ENCODE measurements around the gene TRMT1L.

DNA sequence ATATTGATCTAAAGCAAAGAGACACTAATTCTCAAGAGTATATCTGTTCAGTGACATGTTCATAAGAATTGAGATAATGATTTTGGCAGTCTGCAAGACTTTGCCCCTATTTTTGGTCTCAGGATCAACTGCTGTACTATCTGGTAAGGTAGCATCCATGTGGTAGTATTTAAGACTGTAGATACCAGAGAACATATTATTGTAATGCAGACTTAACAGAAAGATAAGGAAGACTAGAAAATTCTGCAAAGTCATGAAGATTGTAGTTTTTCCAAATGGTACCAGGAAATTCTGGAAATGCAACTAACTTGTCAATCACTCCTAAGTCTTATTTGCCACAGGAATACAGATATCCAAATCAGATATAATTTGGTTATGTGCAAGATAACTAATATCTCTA lies 76.3 kb downstream of the TRMT1L start:
- TF ChIP-seq, protein P1, sequence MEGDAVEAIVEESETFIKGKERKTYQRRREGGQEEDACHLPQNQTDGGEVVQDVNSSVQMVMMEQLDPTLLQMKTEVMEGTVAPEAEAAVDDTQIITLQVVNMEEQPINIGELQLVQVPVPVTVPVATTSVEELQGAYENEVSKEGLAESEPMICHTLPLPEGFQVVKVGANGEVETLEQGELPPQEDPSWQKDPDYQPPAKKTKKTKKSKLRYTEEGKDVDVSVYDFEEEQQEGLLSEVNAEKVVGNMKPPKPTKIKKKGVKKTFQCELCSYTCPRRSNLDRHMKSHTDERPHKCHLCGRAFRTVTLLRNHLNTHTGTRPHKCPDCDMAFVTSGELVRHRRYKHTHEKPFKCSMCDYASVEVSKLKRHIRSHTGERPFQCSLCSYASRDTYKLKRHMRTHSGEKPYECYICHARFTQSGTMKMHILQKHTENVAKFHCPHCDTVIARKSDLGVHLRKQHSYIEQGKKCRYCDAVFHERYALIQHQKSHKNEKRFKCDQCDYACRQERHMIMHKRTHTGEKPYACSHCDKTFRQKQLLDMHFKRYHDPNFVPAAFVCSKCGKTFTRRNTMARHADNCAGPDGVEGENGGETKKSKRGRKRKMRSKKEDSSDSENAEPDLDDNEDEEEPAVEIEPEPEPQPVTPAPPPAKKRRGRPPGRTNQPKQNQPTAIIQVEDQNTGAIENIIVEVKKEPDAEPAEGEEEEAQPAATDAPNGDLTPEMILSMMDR (IDR thresholded peaks at IDR 0.05), result no peak
- TF ChIP-seq POLR2A (IDR thresholded peaks at IDR 0.05), result no peak
